ENCODE results near the gene SVOP.
A peak's percentile ranks its signal among the peaks of the same experiment; 100 is the strongest.

Gene SVOP

DNA sequence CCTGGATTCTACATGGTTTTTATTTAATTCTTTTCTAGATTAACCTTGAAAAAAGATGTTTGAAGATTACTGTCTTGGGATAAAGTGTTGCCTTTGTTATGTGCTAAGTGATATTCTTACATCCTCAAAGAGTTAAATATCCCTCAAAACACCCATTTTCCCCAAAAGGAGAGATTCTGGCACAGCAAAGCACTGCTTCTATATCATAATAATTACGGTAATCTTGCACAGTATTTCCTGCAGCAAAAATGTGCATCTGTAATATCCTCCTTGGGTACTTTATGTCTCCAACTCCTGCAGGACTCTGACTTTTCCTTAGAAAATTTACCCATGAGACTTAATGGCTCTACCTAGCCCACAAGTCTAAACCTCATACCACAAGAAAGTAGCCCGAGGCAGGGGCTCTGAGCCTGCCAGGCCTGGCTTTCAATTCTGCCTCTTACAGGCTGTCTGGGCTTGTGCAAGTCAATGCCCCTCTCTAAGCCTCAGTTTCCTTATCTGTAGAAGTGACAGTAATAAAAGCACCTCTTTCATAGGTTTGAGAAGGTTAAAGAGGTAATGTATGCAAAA lies 45.8 kb downstream of the SVOP start:
- Mint-ChIP-seq H3K9me3 (no peaks in the 10 kb centered on the region), H3K27ac (no peak overlapping the region), H3K27me3 (peaks cover 9 to 25% of the 10 kb centered on the region in 2 donors), H3K4me3 (no peak overlapping the region), H3K36me3 (no peaks in the 10 kb centered on the region), H3K4me1 (peaks cover 0 to 6% of the 10 kb centered on the region in 2 donors)
- DNase-seq: no peak
- no peak for ATAC-seq (replicated peaks)

DNA sequence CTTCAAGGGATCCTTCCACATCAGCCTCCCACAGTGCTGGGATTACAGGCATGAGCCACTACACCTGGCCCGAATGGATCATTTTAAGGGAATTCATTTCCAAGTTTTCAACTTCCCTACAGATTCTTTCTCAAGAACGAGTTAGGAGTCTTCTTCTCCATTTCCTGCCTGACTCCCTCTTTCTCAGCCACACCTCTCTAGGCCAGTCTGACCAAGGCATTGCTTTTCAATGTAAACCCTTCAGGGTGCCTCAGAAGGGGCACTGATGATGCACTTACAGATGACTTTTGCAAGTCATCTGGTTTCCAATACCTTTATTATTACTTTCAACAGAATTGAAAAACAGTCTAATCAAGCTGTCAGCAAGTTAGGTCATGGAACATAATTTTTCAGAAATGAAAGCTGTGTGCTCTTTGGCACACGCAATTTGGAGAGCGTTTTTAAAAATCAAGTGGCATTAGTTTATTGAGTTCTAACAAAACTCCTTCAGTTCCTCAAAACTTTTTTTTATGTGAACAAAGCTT lies 47.2 kb downstream of the SVOP start:
- DNase-seq: no peak
- no peaks in the 10 kb centered on the region for H3K36me3 Mint-ChIP-seq
- H3K27ac Mint-ChIP-seq: no peak overlapping the region
- peaks cover 0 to 6% of the 10 kb centered on the region in 2 donors for H3K4me1 Mint-ChIP-seq
- no peaks in the 10 kb centered on the region for H3K9me3 Mint-ChIP-seq
- H3K4me3 Mint-ChIP-seq: no peak overlapping the region
- H3K27me3 Mint-ChIP-seq: peaks cover 21 to 39% of the 10 kb centered on the region in 2 donors
- ATAC-seq (replicated peaks): peak; percentile 52 to 65

DNA sequence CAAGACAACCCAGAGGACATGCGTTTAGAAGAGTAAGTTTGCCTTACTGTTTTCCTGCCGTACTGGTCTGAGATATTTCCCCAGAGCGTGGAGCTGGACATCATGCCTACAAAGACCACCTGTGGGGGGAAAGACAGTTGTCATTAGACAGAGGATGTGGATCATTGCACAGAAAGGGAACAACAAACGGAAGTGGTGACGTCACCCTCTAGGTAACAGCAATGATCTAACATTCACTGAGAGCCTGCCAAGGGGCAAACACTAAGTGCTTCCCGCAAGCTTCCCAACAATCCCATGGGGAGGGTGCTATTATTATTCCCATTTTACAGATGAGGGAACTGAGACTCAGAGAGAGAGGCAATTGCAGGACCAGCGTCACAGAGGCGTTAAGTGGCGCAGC lies 48.5 kb downstream of the SVOP start:
- ATAC-seq (replicated peaks) (no peak), DNase-seq (no peak)
- Mint-ChIP-seq H3K36me3 (no peaks in the 10 kb centered on the region), H3K27ac (no peak overlapping the region), H3K27me3 (peaks cover 25 to 53% of the 10 kb centered on the region in 2 donors), H3K9me3 (no peaks in the 10 kb centered on the region), H3K4me3 (no peak overlapping the region), H3K4me1 (peaks cover 0 to 6% of the 10 kb centered on the region in 2 donors)

DNA sequence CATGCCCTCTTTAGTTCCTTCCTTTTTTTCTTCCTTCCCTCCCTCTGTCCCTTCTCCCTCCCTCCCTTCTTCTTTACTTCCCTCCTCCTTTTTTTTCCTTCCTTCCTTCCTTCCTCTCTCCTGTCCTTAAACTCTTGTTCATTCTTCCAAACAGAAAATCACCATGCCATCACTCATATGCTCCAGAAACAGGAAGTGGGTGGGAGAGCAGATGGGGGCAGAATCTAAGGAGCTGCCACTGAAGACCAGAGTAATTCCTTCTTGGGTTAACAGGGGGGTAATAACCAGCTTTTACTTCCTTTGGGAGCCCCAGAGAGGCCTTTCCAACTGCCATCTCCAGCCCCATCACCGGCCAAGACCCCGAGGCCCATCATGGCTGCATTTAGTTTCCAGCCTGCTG lies 51.2 kb downstream of the SVOP start:
- DNase-seq (no peak), ATAC-seq (replicated peaks) (no peak)
- peaks cover 25 to 62% of the 10 kb centered on the region in 2 donors for H3K27me3 Mint-ChIP-seq
- no peak overlapping the region for H3K27ac Mint-ChIP-seq
- no peaks in the 10 kb centered on the region for H3K9me3 Mint-ChIP-seq
- H3K36me3 Mint-ChIP-seq: no peaks in the 10 kb centered on the region
- H3K4me1 Mint-ChIP-seq: peaks cover 0 to 6% of the 10 kb centered on the region in 2 donors
- no peak overlapping the region for H3K4me3 Mint-ChIP-seq

DNA sequence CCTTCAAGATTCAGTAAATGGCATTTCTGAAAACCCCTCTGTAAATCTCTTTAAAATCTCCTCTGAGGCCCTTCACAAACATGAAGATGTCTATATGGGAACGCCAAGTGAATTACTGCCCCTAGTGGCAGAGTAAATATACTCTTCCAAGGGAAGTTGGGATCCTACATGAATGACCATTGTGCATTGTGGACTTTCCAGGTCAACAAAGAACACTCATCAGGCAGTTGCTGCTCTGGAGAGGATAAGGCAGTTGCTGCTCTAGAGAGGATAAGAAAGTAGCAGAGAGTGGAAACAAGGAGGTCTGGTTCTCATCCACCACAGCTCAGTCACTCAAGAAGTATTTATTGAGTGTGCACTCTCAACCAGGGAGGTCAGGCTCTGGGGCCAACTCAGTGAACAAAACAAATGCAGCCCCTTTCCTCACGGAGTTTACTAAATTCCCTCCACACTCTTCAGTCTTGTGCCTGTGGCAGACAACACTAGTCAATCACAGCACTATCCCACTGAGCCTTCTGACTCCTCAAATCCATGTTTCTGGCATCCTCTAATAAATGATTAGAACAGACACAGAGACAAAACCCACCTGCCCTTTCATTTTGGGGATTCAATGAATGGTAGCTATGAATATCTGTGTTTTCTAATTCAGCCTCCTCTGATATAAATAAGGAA lies 52.9 kb downstream of the SVOP start:
- ATAC-seq (replicated peaks) (no peak), DNase-seq (no peak)
- Mint-ChIP-seq H3K27me3 (peaks cover 25 to 53% of the 10 kb centered on the region in 2 donors), H3K9me3 (no peaks in the 10 kb centered on the region), H3K4me1 (no peaks in the 10 kb centered on the region), H3K4me3 (no peak overlapping the region), H3K27ac (no peak overlapping the region), H3K36me3 (no peaks in the 10 kb centered on the region)

DNA sequence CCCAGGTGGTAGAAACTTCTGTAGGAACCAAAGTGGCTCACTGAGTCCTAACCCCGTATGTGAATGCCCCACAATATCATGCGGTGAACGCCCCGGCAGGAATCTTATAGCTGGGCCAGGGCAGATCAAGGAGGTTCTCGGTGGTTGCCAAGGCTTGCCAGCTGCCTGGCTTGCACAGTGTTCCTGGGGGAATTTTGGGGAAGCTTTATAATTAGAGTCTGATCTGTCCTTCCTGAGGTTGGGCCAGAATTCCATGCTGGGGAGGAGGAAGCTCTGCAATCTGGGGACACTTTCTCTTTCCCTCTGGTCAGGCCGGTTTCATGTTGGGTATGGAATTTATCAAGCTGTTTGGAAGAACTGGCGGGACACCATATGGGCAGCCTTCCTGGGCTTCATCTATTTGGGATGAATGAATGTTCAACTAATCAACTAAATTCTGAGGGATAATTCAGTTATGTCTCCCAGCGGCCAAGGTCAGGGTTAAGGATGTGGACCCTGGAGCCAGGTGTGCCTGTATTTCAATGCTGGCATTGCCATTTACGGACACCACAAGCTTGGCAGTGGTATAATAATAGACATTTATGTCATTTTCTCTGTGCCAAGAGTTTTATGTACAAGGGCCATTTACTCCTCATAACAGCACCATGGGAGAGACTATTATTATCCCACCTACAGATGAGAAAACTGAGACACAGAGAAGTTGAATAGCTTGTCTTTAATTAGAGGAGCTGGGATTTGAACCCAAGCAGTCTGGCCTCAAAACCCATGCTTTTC lies 54.3 kb downstream of the SVOP start:
- Mint-ChIP-seq H3K9me3 (no peaks in the 10 kb centered on the region), H3K36me3 (no peaks in the 10 kb centered on the region), H3K4me1 (no peaks in the 10 kb centered on the region), H3K4me3 (no peak overlapping the region), H3K27ac (no peak overlapping the region), H3K27me3 (peaks cover 20 to 44% of the 10 kb centered on the region in 2 donors)
- no peak for ATAC-seq (replicated peaks)
- no peak for DNase-seq

DNA sequence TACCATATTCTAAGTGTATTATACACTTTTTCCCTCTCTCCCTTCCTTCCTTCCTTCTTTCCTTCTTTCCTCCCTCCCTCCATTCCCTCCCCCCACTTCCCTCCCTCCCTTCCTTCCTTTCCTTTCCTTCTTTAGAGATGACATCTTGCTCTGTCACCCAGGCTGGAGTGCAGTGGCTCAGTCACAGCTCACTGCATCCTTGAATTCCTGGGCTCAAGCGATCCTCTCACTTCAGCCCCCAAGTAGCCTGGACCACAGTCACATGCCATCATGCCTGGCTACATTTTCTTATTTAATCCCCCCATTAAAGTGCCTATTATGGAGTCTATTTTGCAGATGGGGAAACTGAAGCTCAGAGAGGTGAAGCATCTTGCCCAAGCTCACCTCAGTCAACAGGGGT lies 55.0 kb downstream of the SVOP start:
- H3K4me3 Mint-ChIP-seq: no peak overlapping the region
- H3K27me3 Mint-ChIP-seq: peaks cover 22 to 44% of the 10 kb centered on the region in 2 donors
- no peaks in the 10 kb centered on the region for H3K4me1 Mint-ChIP-seq
- H3K36me3 Mint-ChIP-seq: no peaks in the 10 kb centered on the region
- no peak for DNase-seq
- no peak overlapping the region for H3K27ac Mint-ChIP-seq
- ATAC-seq (replicated peaks): no peak
- H3K9me3 Mint-ChIP-seq: no peaks in the 10 kb centered on the region

DNA sequence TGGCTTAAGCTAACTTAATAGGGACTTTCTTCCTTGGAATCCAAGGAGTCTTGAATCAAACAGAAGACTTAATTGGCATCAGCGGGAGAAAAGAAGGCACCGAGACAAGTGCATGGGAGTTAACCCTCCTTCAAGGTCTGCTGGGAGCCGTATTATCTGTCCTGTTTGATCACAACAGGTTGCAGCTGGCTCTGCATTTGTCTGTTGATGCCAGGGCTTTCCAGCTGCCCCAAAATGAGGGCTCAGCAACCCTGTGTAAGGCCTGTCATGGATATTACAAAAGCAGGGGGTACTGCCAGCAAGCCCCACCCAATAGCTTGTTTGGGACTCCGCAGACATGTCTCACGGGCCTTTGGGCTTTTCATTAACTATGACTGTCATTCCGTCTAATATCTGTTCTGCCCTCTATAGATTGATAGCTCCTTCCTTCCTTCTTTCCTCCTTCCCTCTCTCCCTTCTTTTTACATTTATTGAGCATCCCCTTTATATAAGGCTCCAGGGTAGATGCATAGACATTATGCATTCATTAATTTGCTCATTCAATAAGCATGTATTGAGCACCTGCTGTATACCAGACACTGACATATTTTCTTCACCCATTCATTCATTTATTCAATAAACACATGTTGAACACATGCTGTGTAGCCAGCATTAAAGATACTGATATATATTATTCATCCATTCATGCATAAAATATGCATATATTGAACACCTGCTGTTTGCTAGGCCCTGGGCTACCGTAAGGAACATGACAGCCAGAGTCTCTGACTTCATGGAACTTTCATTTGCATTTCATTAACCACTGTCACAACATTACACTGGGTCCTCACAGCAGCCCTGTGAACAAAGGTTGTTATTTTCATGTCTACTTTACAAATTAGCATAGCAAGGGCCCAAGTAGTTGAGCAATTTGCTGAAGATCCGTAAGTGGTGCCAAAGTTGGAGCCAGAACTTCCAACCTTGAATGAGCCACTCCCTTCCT lies 56.2 kb downstream of the SVOP start:
- H3K9me3 Mint-ChIP-seq: no peaks in the 10 kb centered on the region
- H3K4me3 Mint-ChIP-seq: no peak overlapping the region
- no peak overlapping the region for H3K27ac Mint-ChIP-seq
- H3K27me3 Mint-ChIP-seq: peaks cover 16 to 32% of the 10 kb centered on the region in 2 donors
- ATAC-seq (replicated peaks) (no peak), DNase-seq (no peak)
- no peaks in the 10 kb centered on the region for H3K36me3 Mint-ChIP-seq
- H3K4me1 Mint-ChIP-seq: no peaks in the 10 kb centered on the region

DNA sequence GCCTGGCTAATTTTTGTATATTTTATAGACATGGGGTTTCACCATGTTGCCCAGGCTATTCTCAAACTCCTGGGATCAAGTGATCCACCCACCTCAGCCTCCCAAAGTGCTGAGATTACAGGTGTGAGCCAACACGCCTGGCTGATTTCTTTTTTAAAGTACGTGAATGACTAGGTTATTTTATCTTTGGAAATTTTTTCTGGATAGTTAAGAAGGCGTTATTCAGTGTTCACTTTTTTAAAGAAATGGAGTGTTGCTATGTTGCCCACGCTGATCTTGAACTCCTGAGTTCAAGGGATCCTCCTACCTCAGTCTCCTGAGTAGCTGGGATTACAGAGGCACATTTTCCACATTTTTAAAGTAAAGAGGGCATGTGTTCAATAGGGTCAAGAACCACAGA lies 58.6 kb downstream of the SVOP start:
- no peak for DNase-seq
- no peak for ATAC-seq (replicated peaks)
- H3K4me3 Mint-ChIP-seq: no peak overlapping the region
- H3K4me1 Mint-ChIP-seq: no peaks in the 10 kb centered on the region
- no peaks in the 10 kb centered on the region for H3K9me3 Mint-ChIP-seq
- H3K27ac Mint-ChIP-seq: no peak overlapping the region
- peaks cover 8 to 14% of the 10 kb centered on the region in 2 donors for H3K27me3 Mint-ChIP-seq
- H3K36me3 Mint-ChIP-seq: no peaks in the 10 kb centered on the region

DNA sequence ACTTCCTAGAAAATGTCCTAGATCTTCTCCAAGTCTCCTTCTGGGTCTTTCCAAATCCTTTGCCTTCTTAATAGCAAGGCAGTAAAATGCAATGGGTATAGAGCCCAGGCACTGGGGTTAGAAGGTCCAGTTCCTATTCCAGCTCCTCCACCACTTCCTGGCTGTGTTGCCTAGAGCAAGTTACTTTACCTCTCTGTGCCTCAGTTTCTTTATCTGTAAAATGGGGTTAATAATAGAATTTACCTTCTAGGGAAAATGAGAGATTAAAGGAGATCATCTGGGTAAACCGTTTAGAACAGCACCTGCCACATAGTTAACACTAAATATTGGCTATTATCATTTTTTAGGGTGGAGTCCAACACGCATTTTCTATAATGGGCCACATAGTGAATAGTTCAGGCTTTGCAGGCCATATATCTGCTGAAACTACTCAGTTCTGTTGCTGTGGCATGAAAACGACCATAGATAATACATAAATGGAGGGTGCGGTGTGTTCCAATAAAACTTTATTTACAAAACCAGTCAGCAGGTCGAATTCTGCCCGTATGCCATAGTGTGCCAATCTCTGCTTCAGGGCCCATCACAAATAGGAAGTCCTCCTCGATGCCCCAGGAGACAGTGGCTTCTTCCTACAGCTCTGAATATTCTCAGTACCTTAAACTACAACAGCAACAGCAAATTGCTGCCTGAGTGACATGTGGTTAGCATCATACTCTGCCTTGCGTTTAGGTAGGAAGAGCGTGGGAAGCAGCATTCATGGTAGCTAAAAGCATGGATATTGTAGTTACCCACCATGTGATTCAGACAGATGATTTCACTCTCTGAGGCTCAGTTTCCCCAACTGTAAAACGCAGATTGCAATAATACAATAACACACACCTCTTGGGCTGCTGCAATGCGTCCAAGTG lies 60.9 kb downstream of the SVOP start:
- DNase-seq (no peak), ATAC-seq (replicated peaks) (no peak)
- Mint-ChIP-seq H3K27ac (no peak overlapping the region), H3K9me3 (no peaks in the 10 kb centered on the region), H3K27me3 (peaks cover 23 to 28% of the 10 kb centered on the region in 2 donors), H3K36me3 (no peaks in the 10 kb centered on the region), H3K4me1 (no peaks in the 10 kb centered on the region), H3K4me3 (no peak overlapping the region)

DNA sequence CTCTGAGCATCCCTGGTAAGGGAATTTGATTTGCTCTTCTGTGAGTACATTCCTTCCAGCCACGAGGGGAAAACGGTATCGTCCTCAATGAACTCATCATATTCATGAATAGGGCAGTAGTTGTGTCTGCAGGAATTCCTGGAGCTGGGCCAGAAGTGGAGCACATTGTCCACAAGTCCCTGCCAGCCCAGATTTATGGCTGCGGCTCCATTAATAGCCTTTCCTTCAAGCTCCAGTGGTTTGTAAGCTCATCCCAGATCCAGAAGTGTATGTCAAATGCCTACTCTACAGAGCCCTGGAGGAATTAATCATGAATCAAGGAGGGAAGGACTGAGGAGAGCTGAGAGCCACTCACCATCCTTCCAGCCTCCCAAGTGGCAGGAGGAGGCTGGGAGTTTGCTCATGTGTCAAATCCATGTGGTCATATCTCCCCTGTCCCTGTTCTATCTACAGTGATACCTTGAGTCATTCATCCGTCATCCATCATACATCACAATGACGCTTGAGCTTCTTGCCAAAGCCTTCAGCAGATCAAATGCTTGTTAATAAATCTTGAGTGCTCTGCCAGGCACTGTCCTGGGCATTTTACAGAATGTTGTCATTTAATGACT lies 65.5 kb downstream of the SVOP start:
- no peak for DNase-seq
- no peaks in the 10 kb centered on the region for H3K9me3 Mint-ChIP-seq
- peaks cover 18 to 28% of the 10 kb centered on the region in 2 donors for H3K27me3 Mint-ChIP-seq
- H3K4me1 Mint-ChIP-seq: peaks cover 0 to 3% of the 10 kb centered on the region in 2 donors
- no peaks in the 10 kb centered on the region for H3K36me3 Mint-ChIP-seq
- no peak for ATAC-seq (replicated peaks)
- no peak overlapping the region for H3K4me3 Mint-ChIP-seq
- no peak overlapping the region for H3K27ac Mint-ChIP-seq

DNA sequence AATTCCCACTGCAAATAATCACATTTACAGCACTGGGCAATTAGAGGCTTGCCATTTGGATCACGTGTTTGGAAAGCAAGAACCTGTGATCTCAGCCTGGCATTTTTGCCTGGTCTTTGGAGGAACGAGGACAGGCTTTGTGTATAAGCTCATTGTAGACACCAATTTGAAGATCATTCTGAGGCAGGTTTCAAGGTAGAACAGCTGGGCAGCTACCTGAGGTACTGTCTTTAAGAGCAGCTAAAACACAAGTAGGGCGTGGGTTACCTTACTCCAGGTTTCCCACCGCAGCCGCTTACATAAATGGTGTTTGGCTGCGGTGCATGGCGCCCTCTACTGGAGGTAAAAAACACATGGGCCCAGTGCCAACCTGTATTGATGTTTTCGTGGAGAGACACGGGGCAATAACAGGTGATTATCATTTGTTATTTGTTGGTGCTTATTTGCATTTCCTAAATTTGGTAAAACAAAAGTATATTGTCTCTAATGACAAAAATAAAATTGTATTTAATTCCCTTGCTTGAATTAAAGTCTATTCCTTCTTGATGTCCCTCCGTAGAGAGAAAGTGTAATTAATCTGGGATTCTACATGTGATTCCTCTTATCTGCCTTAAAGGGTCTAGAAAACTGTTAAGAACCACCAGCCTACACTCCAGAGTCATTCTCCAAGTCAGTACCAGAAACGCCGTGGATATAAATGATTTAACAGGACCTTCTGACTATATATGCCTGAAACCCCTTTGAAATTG lies 69.7 kb downstream of the SVOP start:
- H3K36me3 Mint-ChIP-seq: peaks cover 0 to 6% of the 10 kb centered on the region in 2 donors
- peaks cover 7 to 12% of the 10 kb centered on the region in 2 donors for H3K27me3 Mint-ChIP-seq
- DNase-seq (peak; percentile 46), ATAC-seq (replicated peaks) (peak; percentile 94)
- H3K4me1 Mint-ChIP-seq: peaks cover 0 to 7% of the 10 kb centered on the region in 2 donors
- H3K4me3 Mint-ChIP-seq: no peak overlapping the region
- peaks cover 3 to 8% of the 10 kb centered on the region in 2 donors for H3K9me3 Mint-ChIP-seq
- no peak overlapping the region for H3K27ac Mint-ChIP-seq
